Suprapubic skin (tissue), 4 donors: ENCODE data around the gene CCDC188.

Source experiments
- EP300 ChIP-seq: sonication (generic); formaldehyde crosslinking; IDR thresholded peaks from one replicate; pipeline ENCODE4 v1.6.1; 2017; ENCODE audit warnings: antibody characterized with exemption
- POLR2A ChIP-seq, 2 donors: fragments of 450-650 bp; IDR thresholded peaks; one replicate each; pipeline ENCODE4 v1.6.1; 2017; ENCODE audit warnings: antibody characterized with exemption in 2 of 2, mild to moderate bottlenecking in 2 of 2, moderate library complexity in 2 of 2
- POLR2AphosphoS5 ChIP-seq, 3 donors: sonication (generic); formaldehyde crosslinking; IDR thresholded peaks; one replicate each; pipeline ENCODE4 v1.6.1; 2017; ENCODE audit warnings: antibody characterized with exemption in 3 of 3
- TF ChIP-seq, protein P1 (sequence below), 2 donors: fragments of 200-600 bp in 1 of 2; fragments of 450-650 bp in 1 of 2; sonication (generic) in 1 of 2; IDR thresholded peaks; one replicate each; pipeline ENCODE4 v1.5.1; 2016 to 2019; ENCODE audit warnings: antibody characterized with exemption in 2 of 2, mild to moderate bottlenecking in 1 of 2, moderate library complexity in 1 of 2

DNA sequence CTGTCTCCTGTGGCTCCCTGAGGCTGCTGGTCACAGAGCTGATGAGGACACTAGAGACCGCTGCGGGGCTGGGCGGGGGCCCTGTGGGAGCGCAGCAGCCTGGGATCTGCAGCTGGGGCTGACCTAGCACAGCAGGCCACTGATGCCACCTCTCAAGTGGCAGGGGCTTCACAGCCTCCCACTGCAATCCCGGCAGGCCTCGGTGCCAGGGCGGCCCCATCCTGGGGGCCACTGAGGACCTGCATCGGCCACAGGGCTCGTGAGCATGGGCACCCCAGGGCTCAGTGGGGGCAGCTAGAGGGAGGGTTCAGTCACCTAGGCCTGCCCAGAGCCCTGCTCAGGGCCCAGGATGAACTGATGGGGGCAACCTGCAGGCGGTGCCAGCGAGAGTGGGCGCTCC is 14.6 kb upstream of the CCDC188 start:
- TF ChIP-seq, protein P1, sequence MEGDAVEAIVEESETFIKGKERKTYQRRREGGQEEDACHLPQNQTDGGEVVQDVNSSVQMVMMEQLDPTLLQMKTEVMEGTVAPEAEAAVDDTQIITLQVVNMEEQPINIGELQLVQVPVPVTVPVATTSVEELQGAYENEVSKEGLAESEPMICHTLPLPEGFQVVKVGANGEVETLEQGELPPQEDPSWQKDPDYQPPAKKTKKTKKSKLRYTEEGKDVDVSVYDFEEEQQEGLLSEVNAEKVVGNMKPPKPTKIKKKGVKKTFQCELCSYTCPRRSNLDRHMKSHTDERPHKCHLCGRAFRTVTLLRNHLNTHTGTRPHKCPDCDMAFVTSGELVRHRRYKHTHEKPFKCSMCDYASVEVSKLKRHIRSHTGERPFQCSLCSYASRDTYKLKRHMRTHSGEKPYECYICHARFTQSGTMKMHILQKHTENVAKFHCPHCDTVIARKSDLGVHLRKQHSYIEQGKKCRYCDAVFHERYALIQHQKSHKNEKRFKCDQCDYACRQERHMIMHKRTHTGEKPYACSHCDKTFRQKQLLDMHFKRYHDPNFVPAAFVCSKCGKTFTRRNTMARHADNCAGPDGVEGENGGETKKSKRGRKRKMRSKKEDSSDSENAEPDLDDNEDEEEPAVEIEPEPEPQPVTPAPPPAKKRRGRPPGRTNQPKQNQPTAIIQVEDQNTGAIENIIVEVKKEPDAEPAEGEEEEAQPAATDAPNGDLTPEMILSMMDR (IDR thresholded peaks at IDR 0.05) = no peak
- TF ChIP-seq POLR2AphosphoS5 (IDR thresholded peaks at IDR 0.05) (no peak), POLR2A (IDR thresholded peaks at IDR 0.05) (no peak), EP300 (no peak)
